Stimulated activated CD8-positive, alpha-beta memory T cell treated with anti-CD3 and anti-CD28 coated beads, Interleukin-15, amount 100 ng/mL, for 4 hours (primary cell): Measurements from ENCODE around the gene CATSPERE.
"Not testable (repeated sequence)": the region's sequence is repeated elsewhere in the genome, so short reads cannot be mapped to it uniquely, and the experiment has no call there.

ENCODE experiments used
- DNase-seq, 2 donors: peaks; one replicate each; pipeline ENCODE4 v3.0.0-alpha.2; 2020; ENCODE audit warnings: low read depth in 2 of 2

CATSPERE gene

GRCh38 chr1:244449936-244450508 is 11.1 kb upstream of the CATSPERE start:
- no peak for DNase-seq

- peak; percentile 42 to 54 for DNase-seq
Measured at GRCh38 chr1:244450597-244451538, 10.2 kb upstream of the CATSPERE start.

- DNase-seq = no peak
Measured at GRCh38 chr1:244451539-244451950, 9.5 kb upstream of the CATSPERE start, which contains the start of gene ADSS2. Gene ADSS2 (minus strand): TSS chr1:244451909. CDS start chr1:244451817, 92 bp downstream.

- DNase-seq = peak; percentile 98 to 99
Measured at GRCh38 chr1:244451951-244452795, 8.9 kb upstream of the CATSPERE start.

GRCh38 chr1:244454412-244454811 is 6.7 kb upstream of the CATSPERE start:
- DNase-seq = no peak

- DNase-seq = no peak
Measured at GRCh38 chr1:244456586-244456985, 4.5 kb upstream of the CATSPERE start.

GRCh38 chr1:244458781-244459180 is 2.3 kb upstream of the CATSPERE start:
- DNase-seq = no peak

GRCh38 chr1:244460197-244460596 is 876 bp upstream of the CATSPERE start:
- DNase-seq = no peak

- DNase-seq = no peak
Measured at GRCh38 chr1:244466724-244467123, 5.7 kb downstream of the CATSPERE start.

- DNase-seq = no peak
Measured at GRCh38 chr1:244473059-244473605, 12.1 kb downstream of the CATSPERE start.

- DNase-seq = not testable (repeated sequence)
Measured at GRCh38 chr1:244484971-244485370, 23.9 kb downstream of the CATSPERE start.

- DNase-seq = no peak
Measured at GRCh38 chr1:244494653-244495052, 33.6 kb downstream of the CATSPERE start.

GRCh38 chr1:244496186-244496585 is 35.1 kb downstream of the CATSPERE start:
- DNase-seq = no peak

GRCh38 chr1:244497805-244498204 is 36.7 kb downstream of the CATSPERE start:
- no peak for DNase-seq

GRCh38 chr1:244499484-244499883 is 38.4 kb downstream of the CATSPERE start:
- not testable (repeated sequence) for DNase-seq

- not testable (repeated sequence) for DNase-seq
Measured at GRCh38 chr1:244500515-244500914, 39.4 kb downstream of the CATSPERE start.

GRCh38 chr1:244502630-244503029 is 41.6 kb downstream of the CATSPERE start:
- no peak for DNase-seq

GRCh38 chr1:244513493-244513892 is 52.4 kb downstream of the CATSPERE start:
- no peak for DNase-seq

GRCh38 chr1:244515680-244516079 is 54.6 kb downstream of the CATSPERE start:
- DNase-seq = no peak

- DNase-seq = no peak
Measured at GRCh38 chr1:244536316-244536715, 75.2 kb downstream of the CATSPERE start.

GRCh38 chr1:244545511-244545910 is 84.4 kb downstream of the CATSPERE start:
- no peak for DNase-seq
